ENCODE results near the gene HPS1. TPM values are rescaled to one million over a fixed set of nuclear protein-coding genes. Genes with fewer than 3 reads are reported as not detected.

HPS1 gene
- polyA plus RNA-seq, 1 of the 3 experiments (the other 2 are of a cell fraction), result 41.4 TPM

GRCh38 chr10:98390406-98390805 is 56.3 kb downstream of the HPS1 start (continued):
- TF ChIP-seq RAD21 (IDR thresholded peaks at IDR 0.05; ENCODE audit: low read length) (no peak), NFIC (IDR thresholded peaks at IDR 0.05; ENCODE audit: borderline replicate concordance) (no peak), MEF2A (IDR thresholded peaks at IDR 0.05; ENCODE audit: borderline replicate concordance, low read depth) (no peak), USF1 (IDR thresholded peaks at IDR 0.05; ENCODE audit: borderline replicate concordance, low read depth) (no peak), FOXJ3 (CRISPR knock-in tag; IDR thresholded peaks at IDR 0.05) (no peak), FOSL2 (IDR thresholded peaks at IDR 0.05; ENCODE audit: borderline replicate concordance, low read depth) (no peak), GABPA (IDR thresholded peaks at IDR 0.05; ENCODE audit: low read depth) (no peak)

GRCh38 chr10:98389398-98389797 is 57.3 kb downstream of the HPS1 start:
- H3K4me3 ChIP-seq (ENCODE audit: low read depth in 2 of 2, low read length in 1 of 2), result no peak overlapping the region
- TF ChIP-seq MEF2A (IDR thresholded peaks at IDR 0.05; ENCODE audit: borderline replicate concordance, low read depth) (no peak), MXI1 (IDR thresholded peaks at IDR 0.05; ENCODE audit: low read depth, low read length) (no peak), POLR2AphosphoS5 (IDR thresholded peaks at IDR 0.05; ENCODE audit: low read depth, low read length) (no peak), SMC3 (IDR thresholded peaks at IDR 0.05; ENCODE audit: low read depth, low read length) (no peak), EZH2phosphoT487 (IDR thresholded peaks at IDR 0.05; ENCODE audit: borderline replicate concordance, low read depth) (no peak), IRF3 (IDR thresholded peaks at IDR 0.05; ENCODE audit: low read depth, low read length) (no peak), TEAD4 (IDR thresholded peaks at IDR 0.05; ENCODE audit: borderline replicate concordance, insufficient read depth) (no peak), RAD21 (IDR thresholded peaks at IDR 0.05; ENCODE audit: low read length) (no peak), GATA2 (CRISPR knock-in tag; IDR thresholded peaks at IDR 0.05) (no peak), TCF12 (IDR thresholded peaks at IDR 0.05) (no peak), USF2 (IDR thresholded peaks at IDR 0.05; ENCODE audit: borderline replicate concordance, low read depth, low read length) (no peak), MAX (IDR thresholded peaks at IDR 0.05; ENCODE audit: low read depth) (no peak), PBX3 (IDR thresholded peaks at IDR 0.05) (no peak), REST (IDR thresholded peaks at IDR 0.05; ENCODE audit: low read depth, low read length) (no peak), TAF1 (IDR thresholded peaks at IDR 0.05; ENCODE audit: borderline replicate concordance, low read depth, low read length) (no peak), RCOR1 (IDR thresholded peaks at IDR 0.05; ENCODE audit: low read length) (no peak), RXRA (IDR thresholded peaks at IDR 0.05; ENCODE audit: borderline replicate concordance, low read depth) (no peak), SIN3A (IDR thresholded peaks at IDR 0.05; ENCODE audit: borderline replicate concordance, low read depth, low read length) (no peak), USF1 (IDR thresholded peaks at IDR 0.05; ENCODE audit: borderline replicate concordance, low read depth) (no peak)
- ChIA-PET POLR2A (no interaction called here), CTCF (no interaction called here)
- no peaks in the 10 kb centered on the region for H3K9me3 ChIP-seq
- H3K9me2 ChIP-seq, result no peaks in the 10 kb centered on the region
- no peak overlapping the region for H3K4me2 ChIP-seq
- H3F3A ChIP-seq (replicated peaks; ENCODE audit: insufficient read depth), result no peaks in the 10 kb centered on the region
- no peak for DNase-seq
- 76% methylated on average over 6 of the region's 6 CpGs for WGBS (ENCODE audit: low lambda C conversion rate)
- H4K20me1 ChIP-seq (ENCODE audit: insufficient read depth), result no peaks in the 10 kb centered on the region
- H3K27ac ChIP-seq (ENCODE audit: low read depth in 2 of 2, low read length in 1 of 2), result no peak overlapping the region
- H3K27me3 ChIP-seq (ENCODE audit: insufficient read depth), result no peaks in the 10 kb centered on the region
- no peak overlapping the region for H2AFZ ChIP-seq (ENCODE audit: low read depth)
- no peaks in the 10 kb centered on the region for H3K79me2 ChIP-seq (ENCODE audit: insufficient read depth)
- H3K9ac ChIP-seq, result no peak overlapping the region
- H3K4me1 ChIP-seq (ENCODE audit: control insufficient read depth in 1 of 2, insufficient read depth in 2 of 2, low read depth in 1 of 2, low read length in 1 of 2), result no peaks in the 10 kb centered on the region
- no peaks in the 10 kb centered on the region for H3K36me3 ChIP-seq (replicated peaks in 1 of 2; ENCODE audit: control insufficient read depth in 1 of 2, insufficient read depth in 2 of 2, low read length in 1 of 2)

Data from SK-N-SH (cell line).